GM13976 (cell line): ENCODE results near the gene MTG2.
A peak's percentile ranks its signal among the peaks of the same experiment; 100 is the strongest.

Source experiments
- DNase-seq: peaks from one replicate; pipeline ENCODE4 v3.0.0; 2012; ENCODE audit warnings: low spot score
- CTCF ChIP-seq: IDR thresholded peaks from 2 replicates; pipeline ENCODE4 v1.5.1; 2012; ENCODE audit warnings: borderline replicate concordance, mild to moderate bottlenecking; ENCODE audit not compliant: insufficient read depth; ENCODE audit errors: extremely low read depth, missing control alignments, control extremely low read depth
- in situ Hi-C: fragments of 300-500 bp; cut with MboI; formaldehyde crosslinking; loops from one replicate; pipeline ENCODE4 v1.12.0; 2022; ENCODE audit warnings: low sequenced_read_pairs, mixed read lengths, inconsistent platforms; ENCODE audit not compliant: unreplicated experiment

Gene MTG2

GRCh38 chr20:62141043-62141396, 41.8 kb upstream of the MTG2 start:
- DNase-seq = no peak
- in situ Hi-C loops = loop anchor here (10.0 kb wide), 1 partner anchor 126 kb away; no protein-coding TSS in a partner anchor
- TF ChIP-seq CTCF = no peak

GRCh38 chr20:62141397-62142251, 41.2 kb upstream of the MTG2 start:
- TF ChIP-seq CTCF = peak; percentile 36
- in situ Hi-C loops = loop anchor here (10.0 kb wide), 1 partner anchor 127 kb away; no protein-coding TSS in a partner anchor
- no peak for DNase-seq

- no peak for TF ChIP-seq CTCF
- DNase-seq = no peak
- in situ Hi-C loops = loop anchor here (10.0 kb wide), 1 partner anchor 128 kb away; no protein-coding TSS in a partner anchor
Measured at GRCh38 chr20:62142252-62143080, 40.4 kb upstream of the MTG2 start.

- peak; percentile 95 for DNase-seq
- in situ Hi-C loops = loop anchor here (10.0 kb wide), 1 partner anchor 129 kb away; no protein-coding TSS in a partner anchor
- TF ChIP-seq CTCF = no peak
Measured at GRCh38 chr20:62143081-62143956, 39.5 kb upstream of the MTG2 start, which contains the start of the genes PSMA7 and SS18L1. TSS of gene PSMA7 (minus strand) at chr20:62143394. CDS start at chr20:62143303, 91 bp downstream. TSS of gene SS18L1 (plus strand) at chr20:62143769. CDS start at chr20:62143821, 52 bp downstream.

- peak; percentile 79 for DNase-seq
- no peak for TF ChIP-seq CTCF
- in situ Hi-C loops = loop anchor here (10.0 kb wide), 1 partner anchor 129 kb away; no protein-coding TSS in a partner anchor
Measured at GRCh38 chr20:62143957-62144825, 38.6 kb upstream of the MTG2 start.
